BLaER1 (cell line): ENCODE data around the gene SELL.
A peak's percentile ranks its signal among the peaks of the same experiment; 100 is the strongest.

Source experiments
- H3K27ac ChIP-seq: shearing (Covaris generic); formaldehyde crosslinking; 2 replicates; pipeline ENCODE4 v1.8.1; 2022
- H3K27me3 ChIP-seq: shearing (Covaris generic); formaldehyde crosslinking; 2 replicates; pipeline ENCODE4 v1.8.1; 2022
- H3K36me3 ChIP-seq: shearing (Covaris generic); formaldehyde crosslinking; 2 replicates; pipeline ENCODE4 v1.8.1; 2022
- H3K4me1 ChIP-seq: shearing (Covaris generic); formaldehyde crosslinking; 2 replicates; pipeline ENCODE4 v1.8.1; 2022
- H3K4me2 ChIP-seq: shearing (Covaris generic); formaldehyde crosslinking; 2 replicates; pipeline ENCODE4 v1.8.1; 2022
- H3K4me3 ChIP-seq: shearing (Covaris generic); formaldehyde crosslinking; 2 replicates; pipeline ENCODE4 v1.8.1; 2022
- H3K9ac ChIP-seq: shearing (Covaris generic); formaldehyde crosslinking; 2 replicates; pipeline ENCODE4 v1.8.1; 2022
- H3K9me3 ChIP-seq: shearing (Covaris generic); formaldehyde crosslinking; 2 replicates; pipeline ENCODE4 v1.8.1; 2022
- H4K20me1 ChIP-seq: shearing (Covaris generic); formaldehyde crosslinking; 2 replicates; pipeline ENCODE4 v1.8.1; 2022
- Cebpa-rat ChIP-seq: shearing (Covaris generic); IDR thresholded peaks from 2 replicates; pipeline ENCODE4 v1.8.1; 2022

The SELL gene

DNA sequence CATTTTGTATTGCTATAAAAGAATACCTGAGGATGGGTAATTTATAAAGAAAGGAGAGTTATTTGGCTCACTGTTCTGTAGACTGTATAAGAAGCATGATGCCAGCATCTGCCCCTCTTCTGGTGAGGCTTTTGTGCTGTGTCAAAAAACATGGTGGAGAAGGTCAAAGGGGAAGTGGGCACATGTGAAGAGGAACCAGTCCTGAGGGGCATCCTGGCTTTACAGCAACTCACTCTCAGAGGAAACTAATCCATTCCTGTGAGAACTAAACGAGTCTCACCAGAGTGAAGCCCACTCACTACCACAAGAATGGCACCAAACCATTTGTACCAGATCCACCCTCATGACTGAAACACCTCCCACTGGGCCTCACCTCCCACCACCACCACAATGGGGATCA, 62.7 kb downstream of the SELL start:
- Histone ChIP-seq H3K36me3 (no peaks in the 10 kb centered on the region), H3K4me3 (no peak overlapping the region), H3K4me2 (peak overlapping the region; percentile 9; the same call in 1 of the 2 replicates), H3K27ac (no peak overlapping the region), H3K9me3 (no peaks in the 10 kb centered on the region), H3K9ac (no peak overlapping the region), H3K4me1 (peaks cover 10% of the 10 kb centered on the region), H3K27me3 (no peaks in the 10 kb centered on the region), H4K20me1 (no peaks in the 10 kb centered on the region)
- TF ChIP-seq Cebpa-rat, result no peak

DNA sequence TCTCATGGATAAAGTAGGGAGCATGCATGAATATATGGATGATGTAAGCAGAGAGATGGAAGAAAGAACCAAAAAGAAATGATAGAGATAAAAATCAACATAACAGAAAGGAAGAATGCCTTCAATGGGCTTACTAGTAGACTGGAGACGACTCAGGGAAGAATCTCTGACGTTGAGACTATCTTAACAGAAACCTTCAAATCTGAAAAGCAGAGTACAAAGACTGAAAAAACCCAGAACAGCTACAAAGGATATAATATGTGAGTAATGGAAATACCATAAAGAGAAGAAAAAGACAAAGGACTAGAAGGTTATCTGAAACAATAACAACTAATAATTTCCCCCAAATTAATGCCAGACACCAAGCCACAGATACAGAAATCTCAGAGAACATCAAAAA, 63.2 kb downstream of the SELL start:
- H3K4me3 ChIP-seq, result no peak overlapping the region
- no peak overlapping the region for H3K4me2 ChIP-seq
- no peak for TF ChIP-seq Cebpa-rat
- H3K27me3 ChIP-seq, result no peaks in the 10 kb centered on the region
- no peaks in the 10 kb centered on the region for H3K36me3 ChIP-seq
- no peak overlapping the region for H3K27ac ChIP-seq
- no peaks in the 10 kb centered on the region for H4K20me1 ChIP-seq
- no peak overlapping the region for H3K9ac ChIP-seq
- no peaks in the 10 kb centered on the region for H3K9me3 ChIP-seq
- H3K4me1 ChIP-seq, result peaks cover 10% of the 10 kb centered on the region

DNA sequence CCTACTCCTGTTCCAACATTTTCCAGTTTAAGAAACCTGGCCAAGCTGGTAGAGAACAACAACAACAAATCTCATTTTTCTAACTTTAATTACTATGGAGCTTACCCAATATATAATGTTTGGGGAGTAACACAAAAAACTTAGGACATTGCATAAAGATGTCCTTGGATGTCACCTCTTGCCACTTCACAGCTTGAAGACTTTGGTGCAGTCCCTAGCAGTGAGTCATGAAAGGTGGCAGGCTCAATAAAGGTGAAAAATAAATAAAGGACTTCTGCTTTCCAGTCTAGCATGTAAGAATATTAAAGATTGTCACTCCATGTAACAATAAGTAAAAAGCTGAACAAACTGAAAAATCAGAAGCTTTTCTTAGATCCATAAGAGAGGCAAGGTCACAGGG, 63.9 kb downstream of the SELL start:
- Histone ChIP-seq H4K20me1 (no peaks in the 10 kb centered on the region), H3K9ac (no peak overlapping the region), H3K36me3 (no peaks in the 10 kb centered on the region), H3K27ac (no peak overlapping the region), H3K4me2 (no peak overlapping the region), H3K27me3 (no peaks in the 10 kb centered on the region), H3K4me3 (no peak overlapping the region), H3K9me3 (no peaks in the 10 kb centered on the region), H3K4me1 (peaks cover 15% of the 10 kb centered on the region)
- TF ChIP-seq Cebpa-rat, result no peak

DNA sequence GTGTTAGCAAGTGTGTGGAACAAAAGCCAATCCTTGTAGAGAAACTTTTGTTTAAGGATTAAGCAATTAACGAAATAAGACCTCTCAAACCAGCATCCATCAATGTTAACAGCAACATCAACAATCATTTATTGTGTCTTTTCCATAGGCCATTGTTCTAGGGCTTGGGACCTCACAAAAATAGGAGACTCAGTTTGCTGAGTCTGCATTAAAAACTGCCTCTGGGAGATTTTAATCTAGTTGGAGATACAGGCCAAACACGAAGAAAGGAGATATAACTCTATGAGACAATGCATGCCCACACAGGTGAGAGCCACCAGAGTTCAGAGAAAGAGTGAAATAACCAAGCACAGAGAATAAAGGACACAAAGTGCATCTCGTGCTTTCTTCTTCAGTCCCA, 67.1 kb downstream of the SELL start:
- H3K27me3 ChIP-seq, result no peaks in the 10 kb centered on the region
- H4K20me1 ChIP-seq, result no peaks in the 10 kb centered on the region
- peaks cover 33% of the 10 kb centered on the region for H3K4me1 ChIP-seq
- H3K4me3 ChIP-seq, result no peak overlapping the region
- no peak overlapping the region for H3K9ac ChIP-seq
- H3K4me2 ChIP-seq, result no peak overlapping the region
- H3K36me3 ChIP-seq, result no peaks in the 10 kb centered on the region
- no peak for TF ChIP-seq Cebpa-rat
- no peaks in the 10 kb centered on the region for H3K9me3 ChIP-seq
- H3K27ac ChIP-seq, result no peak overlapping the region
